Dendritic cell treated with granulocyte-macrophage colony-stimulating factor and Interleukin-4, amounts not matched to agents 40 ng/mL and 50 ng/mL, for 4 days (primary cell): ENCODE results near the gene CAPZA3.
"Not testable (repeated sequence)": the region's sequence is repeated elsewhere in the genome, so short reads cannot be mapped to it uniquely, and the experiment has no call there.

Experiments
- H3K27ac Mint-ChIP-seq: one replicate; pipeline ENCODE4 v1.8.0; 2022; ENCODE audit warnings: mild to moderate bottlenecking, mixed read lengths
- H3K27me3 Mint-ChIP-seq: one replicate; pipeline ENCODE4 v1.8.0; 2022; ENCODE audit warnings: mild to moderate bottlenecking, mixed read lengths
- H3K36me3 Mint-ChIP-seq: one replicate; pipeline ENCODE4 v1.8.0; 2022; ENCODE audit warnings: low read depth, mixed read lengths
- H3K4me1 Mint-ChIP-seq: one replicate; pipeline ENCODE4 v1.8.0; 2022; ENCODE audit warnings: low read depth, mixed read lengths
- H3K4me3 Mint-ChIP-seq: one replicate; pipeline ENCODE4 v1.8.0; 2022; ENCODE audit warnings: mild to moderate bottlenecking, moderate library complexity, mixed read lengths
- H3K9me3 Mint-ChIP-seq: one replicate; pipeline ENCODE4 v1.8.0; 2022; ENCODE audit warnings: mixed read lengths
- intact Hi-C: fragments of 100-400 bp; cut with micrococcal nuclease; formaldehyde crosslinking; loops from one replicate; pipeline ENCODE4 v1.15.0; 2022

CAPZA3 gene

GRCh38 chr12:18737819-18738218, at the start of gene CAPZA3, which contains the start of gene PLCZ1:
Gene CAPZA3, plus strand, starts transcription at chr12:18738119. Its CDS starts 150 bp downstream, at chr12:18738269.
Gene PLCZ1, minus strand, starts transcription at chr12:18738012. Its CDS starts 641 bp downstream, at chr12:18737371.
- Mint-ChIP-seq H3K36me3 (no peaks in the 10 kb centered on the region), H3K4me3 (no peak within 1 kb of the TSS), H3K27ac (no peak within 1 kb of the TSS), H3K27me3 (no peaks in the 10 kb centered on the region), H3K9me3 (peaks cover 34% of the 10 kb centered on the region), H3K4me1 (no peaks in the 10 kb centered on the region)
- intact Hi-C loops: no loop called here

GRCh38 chr12:18689771-18690170, 48.1 kb upstream of the CAPZA3 start:
- Mint-ChIP-seq H3K4me1 (peaks cover 5% of the 10 kb centered on the region), H3K27ac (no peak overlapping the region), H3K36me3 (no peaks in the 10 kb centered on the region), H3K9me3 (no peaks in the 10 kb centered on the region), H3K27me3 (no peaks in the 10 kb centered on the region), H3K4me3 (no peak overlapping the region)
- intact Hi-C loops: no loop called here

GRCh38 chr12:18690653-18691052, 47.3 kb upstream of the CAPZA3 start:
- Mint-ChIP-seq H3K4me3 (no peak overlapping the region), H3K9me3 (no peaks in the 10 kb centered on the region), H3K27ac (no peak overlapping the region), H3K4me1 (no peaks in the 10 kb centered on the region), H3K27me3 (no peaks in the 10 kb centered on the region), H3K36me3 (no peaks in the 10 kb centered on the region)
- intact Hi-C loops: no loop called here

GRCh38 chr12:18693986-18694385, 43.9 kb upstream of the CAPZA3 start:
- H3K27me3 Mint-ChIP-seq, H3K4me3 Mint-ChIP-seq, intact Hi-C loops, H3K27ac Mint-ChIP-seq, H3K9me3 Mint-ChIP-seq, H3K4me1 Mint-ChIP-seq, H3K36me3 Mint-ChIP-seq: not testable (repeated sequence)

- intact Hi-C loops: no loop called here
- no peak overlapping the region for H3K27ac Mint-ChIP-seq
- no peak overlapping the region for H3K4me3 Mint-ChIP-seq
- no peaks in the 10 kb centered on the region for H3K4me1 Mint-ChIP-seq
- H3K9me3 Mint-ChIP-seq: no peaks in the 10 kb centered on the region
- no peaks in the 10 kb centered on the region for H3K27me3 Mint-ChIP-seq
- H3K36me3 Mint-ChIP-seq: no peaks in the 10 kb centered on the region
Observed at GRCh38 chr12:18696971-18697602, 40.8 kb upstream of the CAPZA3 start.

- Mint-ChIP-seq H3K27me3 (no peaks in the 10 kb centered on the region), H3K9me3 (no peaks in the 10 kb centered on the region), H3K27ac (no peak overlapping the region), H3K4me3 (no peak overlapping the region), H3K4me1 (no peaks in the 10 kb centered on the region), H3K36me3 (no peaks in the 10 kb centered on the region)
- intact Hi-C loops: no loop called here
Observed at GRCh38 chr12:18700271-18700670, 37.6 kb upstream of the CAPZA3 start.

- no peaks in the 10 kb centered on the region for H3K36me3 Mint-ChIP-seq
- H3K27ac Mint-ChIP-seq: no peak overlapping the region
- intact Hi-C loops: no loop called here
- no peaks in the 10 kb centered on the region for H3K27me3 Mint-ChIP-seq
- no peak overlapping the region for H3K4me3 Mint-ChIP-seq
- peaks cover 9% of the 10 kb centered on the region for H3K9me3 Mint-ChIP-seq
- H3K4me1 Mint-ChIP-seq: no peaks in the 10 kb centered on the region
Observed at GRCh38 chr12:18703321-18703720, 34.6 kb upstream of the CAPZA3 start.

DNA sequence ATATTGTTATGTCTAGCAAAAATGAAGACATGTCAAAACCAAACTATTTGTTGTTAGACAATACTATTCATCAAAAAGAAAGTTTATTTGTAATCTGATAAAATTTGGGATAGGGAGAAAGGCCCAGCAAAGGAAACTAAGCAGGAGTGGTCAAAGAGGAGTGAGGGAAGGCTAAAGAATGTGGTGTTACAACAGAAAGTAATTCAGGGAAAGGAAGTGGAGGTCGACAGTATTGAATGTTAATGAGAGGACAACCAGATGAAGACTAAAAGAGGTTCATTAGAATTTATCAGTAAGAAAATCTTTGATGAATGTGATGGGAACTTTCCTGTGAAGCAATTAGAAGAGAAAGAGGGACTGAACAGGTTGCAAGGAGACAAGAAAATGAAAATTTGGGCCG, 34.0 kb upstream of the CAPZA3 start:
- Mint-ChIP-seq H3K27me3 (no peaks in the 10 kb centered on the region), H3K36me3 (no peaks in the 10 kb centered on the region), H3K4me1 (no peaks in the 10 kb centered on the region), H3K4me3 (no peak overlapping the region), H3K9me3 (peaks cover 9% of the 10 kb centered on the region), H3K27ac (no peak overlapping the region)
- intact Hi-C loops: no loop called here

DNA sequence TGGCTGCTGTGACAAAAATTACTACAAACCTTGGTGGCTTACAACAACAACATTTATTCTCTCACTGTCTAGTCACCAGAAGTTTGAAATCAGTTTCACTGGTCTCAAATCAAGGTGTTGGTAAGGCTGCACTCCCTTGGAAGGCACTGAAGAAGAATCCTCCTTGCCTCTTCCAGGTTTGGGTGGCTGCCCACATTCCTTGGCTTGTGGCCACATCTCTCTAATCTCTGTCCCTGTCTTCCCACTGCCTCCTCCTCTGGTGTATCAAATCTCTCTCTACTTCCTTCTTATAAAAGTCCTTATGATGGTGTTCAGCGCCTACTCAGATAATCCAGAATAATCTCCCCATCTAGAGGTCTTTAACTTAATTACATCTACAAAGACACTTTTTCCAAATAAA, 31.1 kb upstream of the CAPZA3 start:
- no peaks in the 10 kb centered on the region for H3K27me3 Mint-ChIP-seq
- no peak overlapping the region for H3K27ac Mint-ChIP-seq
- no peaks in the 10 kb centered on the region for H3K36me3 Mint-ChIP-seq
- peaks cover 17% of the 10 kb centered on the region for H3K9me3 Mint-ChIP-seq
- H3K4me3 Mint-ChIP-seq: no peak overlapping the region
- H3K4me1 Mint-ChIP-seq: no peaks in the 10 kb centered on the region
- intact Hi-C loops: no loop called here

DNA sequence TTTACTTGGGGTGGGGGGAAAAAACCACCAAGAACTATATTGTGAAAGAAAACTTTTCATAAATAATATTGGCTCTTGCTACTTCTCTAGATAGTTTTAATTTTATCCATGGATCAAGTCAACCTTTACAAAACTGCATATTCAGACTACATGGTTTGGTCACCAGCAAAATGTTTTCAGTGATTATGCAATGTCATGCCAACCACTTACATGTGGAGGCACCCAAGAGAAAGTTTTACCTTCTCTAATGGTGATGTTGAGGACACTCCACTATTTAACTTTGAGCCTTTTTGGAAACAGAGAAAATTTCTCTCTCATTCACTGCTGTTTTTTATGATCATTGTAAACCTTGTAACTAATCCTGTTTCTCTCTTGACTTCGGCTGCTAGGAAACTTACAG, 21.7 kb upstream of the CAPZA3 start:
- Mint-ChIP-seq H3K9me3 (no peaks in the 10 kb centered on the region), H3K4me3 (no peak overlapping the region), H3K27ac (no peak overlapping the region), H3K4me1 (no peaks in the 10 kb centered on the region), H3K27me3 (no peaks in the 10 kb centered on the region), H3K36me3 (no peaks in the 10 kb centered on the region)
- intact Hi-C loops: no loop called here

DNA sequence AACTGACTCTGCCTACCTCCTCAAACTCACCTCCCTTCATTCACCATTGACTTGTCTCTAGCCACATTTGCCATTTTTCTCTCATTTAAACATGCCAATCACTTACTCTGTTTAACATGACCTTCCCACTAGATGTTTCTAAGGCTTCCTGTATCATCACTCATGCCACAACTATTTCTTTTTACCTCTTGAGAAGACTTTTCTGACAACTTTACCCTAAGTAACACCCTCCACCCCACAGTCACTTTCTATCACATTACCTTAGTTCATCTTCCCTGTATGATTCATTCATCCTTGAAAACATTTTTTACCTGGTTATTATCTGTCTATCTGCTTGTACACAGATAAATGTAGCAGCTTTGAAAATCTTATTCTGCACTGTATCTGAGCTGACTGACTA, 19.5 kb upstream of the CAPZA3 start:
- Mint-ChIP-seq H3K27ac (no peak overlapping the region), H3K4me3 (no peak overlapping the region), H3K36me3 (no peaks in the 10 kb centered on the region), H3K9me3 (no peaks in the 10 kb centered on the region), H3K27me3 (no peaks in the 10 kb centered on the region), H3K4me1 (no peaks in the 10 kb centered on the region)
- intact Hi-C loops: no loop called here

GRCh38 chr12:18719922-18720510, 17.9 kb upstream of the CAPZA3 start:
- H3K4me1 Mint-ChIP-seq: no peaks in the 10 kb centered on the region
- intact Hi-C loops: no loop called here
- H3K27me3 Mint-ChIP-seq: no peaks in the 10 kb centered on the region

GRCh38 chr12:18720690-18721089, 17.2 kb upstream of the CAPZA3 start:
- Mint-ChIP-seq H3K4me3 (no peak overlapping the region), H3K4me1 (no peaks in the 10 kb centered on the region), H3K27ac (no peak overlapping the region), H3K27me3 (no peaks in the 10 kb centered on the region), H3K9me3 (no peaks in the 10 kb centered on the region), H3K36me3 (no peaks in the 10 kb centered on the region)
- intact Hi-C loops: no loop called here

More at GRCh38 chr12:18719922-18720510, 17.9 kb upstream of the CAPZA3 start:
- H3K9me3 Mint-ChIP-seq: no peaks in the 10 kb centered on the region
- H3K4me3 Mint-ChIP-seq: no peak overlapping the region
- H3K27ac Mint-ChIP-seq: no peak overlapping the region
- no peaks in the 10 kb centered on the region for H3K36me3 Mint-ChIP-seq

DNA sequence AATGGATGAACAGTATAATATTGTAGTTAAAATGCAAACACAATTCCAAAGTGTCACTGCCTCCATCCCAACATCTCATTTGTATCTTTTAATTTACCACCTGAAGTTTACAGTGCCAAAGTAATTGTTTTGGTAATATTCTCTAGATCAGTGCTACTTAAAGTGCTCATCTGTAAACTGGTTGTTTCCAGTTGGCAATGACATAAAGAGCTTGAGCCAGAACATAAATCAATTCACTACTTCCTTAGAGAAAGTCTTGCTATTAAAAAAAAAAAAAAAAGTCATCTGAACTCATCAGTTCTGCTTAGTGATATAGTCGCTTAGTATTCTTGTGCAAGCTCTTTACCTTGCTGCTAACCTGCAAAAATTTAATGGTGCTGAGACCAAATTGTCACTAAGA, 16.5 kb upstream of the CAPZA3 start:
- Mint-ChIP-seq H3K9me3 (no peaks in the 10 kb centered on the region), H3K36me3 (no peaks in the 10 kb centered on the region)

GRCh38 chr12:18723752-18724151, 14.2 kb upstream of the CAPZA3 start:
- Mint-ChIP-seq H3K9me3 (no peaks in the 10 kb centered on the region), H3K4me3 (no peak overlapping the region), H3K27me3 (no peaks in the 10 kb centered on the region), H3K4me1 (no peaks in the 10 kb centered on the region), H3K36me3 (no peaks in the 10 kb centered on the region), H3K27ac (no peak overlapping the region)
- intact Hi-C loops: no loop called here

More for the DNA sequence above, 16.5 kb upstream of the CAPZA3 start:
- H3K27ac Mint-ChIP-seq: no peak overlapping the region
- no peaks in the 10 kb centered on the region for H3K4me1 Mint-ChIP-seq
- H3K4me3 Mint-ChIP-seq: no peak overlapping the region
- intact Hi-C loops: no loop called here
- H3K27me3 Mint-ChIP-seq: no peaks in the 10 kb centered on the region
